OCI-LY7 (cell line): ENCODE results near the gene SLC44A4. TPM values are rescaled to one million over a fixed set of nuclear protein-coding genes. Genes with fewer than 3 reads are reported as not detected.
A peak's percentile ranks its signal among the peaks of the same experiment; 100 is the strongest.

Experiments
- BruUV-seq: library from RNA; stranded (reverse); fragments of 400-500 nt; replicated peaks from 2 replicates; lab custom pipeline; 2021; lab: Mats Ljungman, UMichigan
- CTCF ChIA-PET: fragments of 300-600 bp; sonication (Branson Sonifier 250); formaldehyde crosslinking; loops from one replicate; lab custom pipeline; 2022; ENCODE audit warnings: antibody characterized with exemption; ENCODE audit not compliant: unreplicated experiment; lab: Charles Lee
- POLR2A ChIA-PET: fragments of 300-600 bp; sonication (Branson Sonifier 250); formaldehyde crosslinking; loops from one replicate; lab custom pipeline; 2022; ENCODE audit warnings: antibody characterized with exemption; lab: Charles Lee
- DNase-seq: peaks from one replicate; pipeline ENCODE4 v3.0.0-alpha.2; 2015; ENCODE audit warnings: low spot score
- H2AFZ ChIP-seq: fragments of 200-600 bp; sonication (generic), shearing (Covaris generic); 2 replicates; pipeline ENCODE4 v1.6.1; 2014; ENCODE audit warnings: mild to moderate bottlenecking, antibody characterized with exemption, low read length, moderate library complexity
- H3K27ac ChIP-seq: fragments of 200-600 bp; sonication (generic); 2 replicates; pipeline ENCODE4 v1.5.1; 2014; ENCODE audit warnings: mixed run types, low read depth, mild to moderate bottlenecking, moderate library complexity, low read length, inconsistent platforms; ENCODE audit not compliant: poor library complexity, severe bottlenecking
- H3K36me3 ChIP-seq: fragments of 200-600 bp; sonication (generic); 2 replicates; pipeline ENCODE4 v1.6.1; 2014; ENCODE audit warnings: mild to moderate bottlenecking, antibody characterized with exemption, low read length, moderate library complexity, mixed read lengths; ENCODE audit not compliant: insufficient read depth
- H3K4me1 ChIP-seq: fragments of 200-600 bp; sonication (generic); 2 replicates; pipeline ENCODE4 v1.5.1; 2014; ENCODE audit warnings: mild to moderate bottlenecking, low read length; ENCODE audit not compliant: insufficient read depth, poor library complexity, severe bottlenecking
- H3K4me2 ChIP-seq: fragments of 200-600 bp; sonication (generic); 2 replicates; pipeline ENCODE4 v1.6.1; 2014; ENCODE audit warnings: mild to moderate bottlenecking, low read length
- H3K4me3 ChIP-seq: fragments of 200-600 bp; sonication (generic); 2 replicates; pipeline ENCODE4 v1.5.1; 2014; ENCODE audit warnings: mild to moderate bottlenecking, low read depth, low read length; ENCODE audit not compliant: poor library complexity, severe bottlenecking
- H3K79me2 ChIP-seq: fragments of 200-600 bp; sonication (generic); 2 replicates; pipeline ENCODE4 v1.6.1; 2016; ENCODE audit warnings: low read depth, mild to moderate bottlenecking, low read length, moderate library complexity, mixed read lengths; ENCODE audit not compliant: insufficient read depth
- H3K9me2 ChIP-seq: fragments of 200-600 bp; sonication (generic); 2 replicates; pipeline ENCODE4 v1.6.1; 2016; ENCODE audit warnings: mild to moderate bottlenecking, low read length, mixed read lengths; ENCODE audit not compliant: insufficient read depth
- H3K9me3 ChIP-seq: fragments of 200-600 bp; sonication (generic); 2 replicates; pipeline ENCODE4 v1.6.1; 2014; ENCODE audit warnings: mild to moderate bottlenecking, mixed run types, low read length, mixed read lengths
- H4K20me1 ChIP-seq: fragments of 200-600 bp; sonication (generic); 2 replicates; pipeline ENCODE4 v1.6.1; 2014; ENCODE audit warnings: mild to moderate bottlenecking, antibody characterized with exemption, low read length, moderate library complexity, mixed read lengths; ENCODE audit not compliant: insufficient read depth
- CTCF ChIP-seq: fragments of 200-600 bp; sonication (generic); conservative IDR thresholded peaks from 2 replicates; pipeline ENCODE4 v1.5.1; 2014; ENCODE audit warnings: mild to moderate bottlenecking, antibody characterized with exemption, low read length, moderate library complexity, mixed read lengths
- EZH2phosphoT487 ChIP-seq: fragments of 200-600 bp; sonication (generic); IDR thresholded peaks from 2 replicates; pipeline ENCODE4 v1.6.1; 2018; ENCODE audit warnings: low read depth, borderline replicate concordance, mild to moderate bottlenecking, mixed run types, antibody characterized with exemption, low read length, moderate library complexity, mixed read lengths
- intact Hi-C: fragments of 100-400 bp; cut with micrococcal nuclease; formaldehyde crosslinking; loops from one replicate; pipeline ENCODE4 v1.10.0; 2022; ENCODE audit not compliant: unreplicated experiment
- total RNA-seq, 2 experiments: library from RNA; depleted of rRNA in 1 of 2; stranded (reverse); fragments of >200 nt in 1 of 2; shearing (Covaris generic) in 1 of 2; gene quantifications; 2 replicates each; pipeline ENCODE4 v1.2.3, GENCODE V29; 2014 to 2022

Gene SLC44A4
- total RNA-seq, 2 experiments from 2014 or later, result not detected

GRCh38 chr6:31927242-31927862 is 48.6 kb upstream of the SLC44A4 start, which contains the start of gene C2:
Gene C2, plus strand, starts transcription at chr6:31927717. Its CDS starts 36 bp downstream, at chr6:31927753.
- Histone ChIP-seq H3K9me3 (no peaks in the 10 kb centered on the region), H3K4me3 (no peak within 1 kb of the TSS), H3K9me2 (no peaks in the 10 kb centered on the region), H3K79me2 (no peaks in the 10 kb centered on the region), H4K20me1 (no peaks in the 10 kb centered on the region), H2AFZ (no peak within 1 kb of the TSS), H3K36me3 (no peaks in the 10 kb centered on the region), H3K4me1 (no peaks in the 10 kb centered on the region), H3K27ac (no peak within 1 kb of the TSS), H3K4me2 (no peak within 1 kb of the TSS)
- intact Hi-C loops, result no loop called here
- ChIA-PET CTCF (no interaction called here), POLR2A (no interaction called here)
- BruUV-seq, result no TSS peak
- no peak for TF ChIP-seq EZH2phosphoT487
- TF ChIP-seq CTCF, result no peak
- DNase-seq, result no peak

GRCh38 chr6:31922942-31923341 is 44.1 kb upstream of the SLC44A4 start:
- H3K4me2 ChIP-seq, result no peak overlapping the region

More at GRCh38 chr6:31922942-31923341, 44.1 kb upstream of the SLC44A4 start:
- Histone ChIP-seq H3K36me3 (no peaks in the 10 kb centered on the region), H4K20me1 (no peaks in the 10 kb centered on the region), H3K4me1 (no peaks in the 10 kb centered on the region), H3K9me2 (no peaks in the 10 kb centered on the region), H3K27ac (no peak overlapping the region), H3K9me3 (no peaks in the 10 kb centered on the region), H3K79me2 (no peaks in the 10 kb centered on the region), H3K4me3 (no peak overlapping the region), H2AFZ (no peak overlapping the region)
- intact Hi-C loops, result no loop called here
- peak; percentile 59 for DNase-seq
- POLR2A ChIA-PET, result interaction anchor here (0.9 kb wide), 1 partner anchor 185 kb away, joined by 5 read pairs; no protein-coding TSS in a partner anchor
- CTCF ChIA-PET, result interaction anchor here (0.7 to 1.1 kb wide), 2 partner anchors 20 to 49 kb away, joined by 3 read pairs; partner anchors contain the start of gene DXO
- peak; percentile 76 for TF ChIP-seq CTCF
- no peak for TF ChIP-seq EZH2phosphoT487
- BruUV-seq, result no TSS peak
